ENCODE measurements around the gene CCDC178.
"Not testable (repeated sequence)": the region's sequence is repeated elsewhere in the genome, so short reads cannot be mapped to it uniquely, and the experiment has no call there.

CCDC178 gene

DNA sequence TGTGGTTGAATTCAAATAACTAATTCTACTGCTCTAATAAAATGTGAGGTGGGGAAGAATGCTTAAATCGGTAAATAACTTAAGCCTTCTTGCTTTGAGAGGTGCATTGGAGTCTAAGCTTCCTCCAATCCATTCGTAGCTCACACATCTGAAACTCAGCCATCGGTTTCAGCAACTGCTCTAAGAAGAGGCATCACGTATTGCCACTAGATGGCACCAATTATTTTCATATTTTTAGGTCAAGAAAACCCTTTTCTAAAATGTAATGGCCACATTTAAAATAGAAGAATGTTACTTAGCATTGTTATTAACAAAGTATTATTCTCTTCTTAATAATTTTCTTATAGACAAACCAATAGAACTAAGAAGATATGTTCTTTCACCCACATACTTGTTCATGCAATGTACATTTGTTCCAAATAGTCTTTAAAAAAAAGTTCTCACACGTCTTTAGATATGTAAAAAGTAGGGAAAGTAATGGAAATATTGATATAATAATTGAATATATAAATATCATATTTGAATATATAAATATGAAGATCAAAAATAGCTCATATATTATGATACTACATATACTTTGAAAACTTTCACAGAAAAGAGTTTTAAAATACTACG, 229.8 kb downstream of the CCDC178 start:
- no peak for DNase-seq (ENCODE audit: low spot score)

DNA sequence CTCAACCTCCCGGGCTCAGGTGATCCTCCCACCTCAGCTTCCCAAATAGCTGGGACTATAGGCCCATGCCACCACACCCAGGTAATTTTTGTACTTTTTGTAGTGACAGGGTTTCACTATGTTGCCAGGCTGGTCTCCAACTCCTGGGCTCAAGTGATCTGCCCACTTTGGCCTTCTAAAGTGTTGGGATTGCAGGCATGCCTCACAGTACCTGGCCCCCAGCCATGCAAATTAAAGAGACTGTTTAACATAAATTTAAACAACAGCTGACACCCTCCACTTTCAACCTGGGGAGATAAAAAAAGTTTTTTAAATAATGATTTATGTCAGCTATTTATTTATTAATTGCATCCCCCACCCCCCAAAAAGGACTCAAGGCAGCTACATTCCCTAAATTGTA, 234.7 kb downstream of the CCDC178 start:
- no peak for DNase-seq (ENCODE audit: low spot score)

DNA sequence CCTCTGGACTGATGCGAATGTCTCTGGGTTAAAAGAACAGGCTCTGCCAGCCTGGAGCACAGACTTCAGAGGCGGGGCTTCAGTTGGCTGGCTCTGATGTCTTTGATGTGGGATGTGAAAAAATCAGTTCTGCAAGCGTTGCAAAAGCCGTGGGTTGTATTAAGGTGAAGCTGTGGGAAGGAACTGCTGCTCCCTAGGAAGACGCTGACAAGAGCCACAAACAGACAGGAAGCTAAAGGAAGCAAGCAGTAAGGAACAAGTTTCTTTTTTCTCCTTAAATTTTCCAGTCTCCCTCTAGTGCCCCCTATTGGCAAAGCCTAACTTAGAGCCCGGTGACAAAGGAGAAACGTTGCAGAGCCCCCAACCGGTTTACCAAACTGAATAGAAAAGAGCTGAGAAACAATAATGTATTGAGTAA, 239.0 kb downstream of the CCDC178 start:
- no peak for DNase-seq (ENCODE audit: low spot score)

DNA sequence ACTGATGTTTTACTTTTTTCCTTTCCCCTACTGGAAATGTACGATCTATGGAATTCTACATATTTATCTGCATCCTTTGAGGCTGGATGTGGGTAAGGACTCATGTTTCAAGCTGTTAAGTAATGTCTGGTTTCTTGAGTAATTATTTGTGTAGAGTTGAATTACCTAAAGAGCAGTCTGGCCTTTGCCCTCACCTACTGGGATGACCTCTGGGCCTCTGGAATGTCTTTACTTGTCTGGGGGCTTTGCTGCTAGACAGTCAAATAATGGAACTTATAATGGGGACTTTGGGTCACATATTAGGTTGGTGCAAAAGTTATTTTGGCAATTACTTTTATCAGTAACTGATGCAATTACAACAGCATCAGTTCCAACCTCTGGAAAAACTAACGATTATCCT, 244.7 kb downstream of the CCDC178 start:
- no peak for DNase-seq (ENCODE audit: low spot score)

DNA sequence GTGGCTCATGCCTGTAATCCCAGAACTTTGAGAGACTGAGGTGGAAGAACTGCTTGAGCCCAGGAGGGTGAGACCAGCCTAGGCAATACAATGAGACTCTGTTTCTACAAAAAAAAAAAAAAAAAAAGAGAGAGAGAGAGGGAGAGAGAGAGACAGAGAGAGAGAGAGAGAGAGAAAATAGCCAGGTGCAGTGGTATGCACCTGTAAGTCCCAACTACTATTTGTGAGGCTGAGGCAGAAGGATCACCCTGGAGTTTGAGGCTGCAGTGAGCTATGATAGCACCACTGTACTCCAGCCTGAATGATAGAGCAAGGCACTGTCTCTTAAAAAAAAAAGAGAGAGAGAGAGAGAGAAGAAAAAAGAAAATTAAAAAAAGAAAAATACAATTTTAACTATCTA, 245.7 kb downstream of the CCDC178 start:
- DNase-seq (ENCODE audit: low spot score) = no peak

DNA sequence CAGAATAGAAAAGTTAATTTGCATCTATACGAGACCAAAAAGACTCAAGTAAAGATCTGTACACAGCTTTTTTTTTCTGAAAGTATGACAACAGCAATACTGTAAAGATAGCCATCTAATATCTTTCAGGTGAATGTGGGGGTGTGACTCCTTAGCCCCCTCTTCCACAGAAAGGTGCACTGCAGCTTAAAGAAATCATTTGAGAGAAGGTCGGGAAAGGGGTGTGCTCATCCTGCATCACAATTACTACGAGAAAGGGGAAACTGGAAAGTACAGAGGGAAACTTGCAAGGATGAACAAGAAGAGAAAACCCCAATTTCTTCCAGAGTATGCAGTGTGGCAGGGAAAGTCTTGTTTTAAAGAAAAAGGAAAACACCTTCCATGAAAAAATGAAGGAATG, 255.6 kb downstream of the CCDC178 start:
- DNase-seq (ENCODE audit: low spot score) = no peak

DNA sequence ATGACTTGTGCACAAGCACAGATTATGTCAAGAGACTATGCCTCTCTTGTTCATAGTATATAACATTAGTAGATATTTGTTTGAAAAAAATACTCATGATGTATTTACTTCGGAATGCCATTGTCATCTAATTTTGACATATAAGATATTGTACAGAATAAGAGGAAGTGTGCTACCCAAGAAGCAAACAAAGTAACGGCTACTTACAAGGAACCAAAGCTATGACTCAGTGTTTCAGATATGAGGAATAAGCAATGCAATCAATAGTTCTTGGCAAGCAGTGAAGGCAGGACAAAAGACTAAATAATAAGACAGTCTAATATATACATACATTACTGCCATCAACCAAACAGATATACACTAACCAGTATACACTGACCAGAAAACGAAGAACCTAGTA, 256.3 kb downstream of the CCDC178 start:
- no peak for DNase-seq (ENCODE audit: low spot score)

DNA sequence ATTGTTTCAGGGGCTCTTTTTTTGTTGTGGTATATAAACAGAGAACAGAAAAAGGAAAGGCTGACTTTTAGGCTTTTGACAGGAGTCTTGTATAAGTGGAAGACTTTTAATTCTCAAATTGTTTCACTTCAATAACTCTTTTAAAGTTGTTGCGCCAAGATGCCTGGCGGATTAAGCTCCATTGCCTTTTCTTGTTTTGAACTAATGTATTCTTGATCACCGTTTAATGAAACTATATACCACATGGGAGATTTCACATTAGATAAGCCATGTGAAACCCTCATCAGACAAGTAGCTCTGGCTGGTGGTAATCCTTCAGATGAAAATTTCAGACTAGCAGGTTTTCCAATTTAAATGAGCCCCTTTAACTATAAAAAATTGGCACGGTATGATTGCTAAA, 257.4 kb downstream of the CCDC178 start:
- DNase-seq (ENCODE audit: low spot score) = no peak

DNA sequence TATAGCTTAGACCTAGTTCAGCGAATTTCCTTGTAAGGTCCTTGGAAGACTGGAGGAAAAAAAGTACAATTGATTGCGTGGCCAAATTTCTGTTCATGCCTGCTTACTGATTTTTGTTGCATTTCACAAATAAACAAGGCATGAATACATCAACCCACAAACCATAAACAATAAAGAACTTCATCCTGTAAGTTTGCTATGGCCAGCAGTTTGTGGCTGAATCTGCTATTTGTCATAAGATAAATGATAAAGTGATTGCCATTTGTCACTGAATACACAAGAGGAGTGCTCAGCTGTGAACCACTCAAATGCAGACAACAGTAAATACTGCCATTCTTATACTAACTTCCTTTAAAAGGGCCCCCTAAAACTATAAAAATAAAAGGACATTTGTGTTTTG, 259.5 kb downstream of the CCDC178 start:
- no peak for DNase-seq (ENCODE audit: low spot score)

DNA sequence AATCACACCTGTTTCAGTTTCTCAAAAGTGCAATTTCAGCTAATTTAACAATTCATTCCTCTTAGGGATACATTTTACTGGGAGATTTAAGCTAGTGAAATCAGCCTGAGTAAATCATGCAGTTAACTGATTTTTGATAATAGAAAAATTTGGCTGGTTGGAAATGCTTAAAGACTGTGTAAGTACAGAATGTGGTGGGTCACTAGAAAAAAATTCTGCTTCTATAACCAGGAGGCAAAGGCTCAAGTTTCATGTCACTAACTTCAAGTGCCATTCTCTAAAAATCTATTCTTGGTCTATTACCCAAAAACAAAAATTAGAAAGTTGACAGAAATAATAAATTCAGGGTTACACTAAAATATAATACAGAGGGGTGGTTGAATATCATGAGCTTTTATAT, 271.3 kb downstream of the CCDC178 start:
- DNase-seq (ENCODE audit: low spot score) = no peak

DNA sequence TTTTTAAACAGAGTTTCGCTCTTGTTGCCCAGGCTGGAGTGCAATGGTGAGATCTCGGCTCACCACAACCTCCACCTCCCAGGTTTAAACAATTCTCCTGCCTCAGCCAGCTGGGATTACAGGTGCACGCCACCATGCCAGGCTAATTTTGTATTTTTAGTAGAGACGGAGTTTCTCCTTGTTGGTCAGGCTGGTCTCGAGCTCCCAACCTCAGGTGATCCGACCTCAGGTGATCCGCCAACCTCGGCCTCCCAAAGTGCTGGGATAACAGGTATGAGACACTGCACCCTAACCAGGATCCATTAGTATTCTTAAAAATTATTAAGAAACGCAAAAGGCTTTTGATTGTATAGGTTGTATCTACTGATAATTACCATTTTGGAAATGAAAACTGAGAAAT, 276.4 kb downstream of the CCDC178 start:
- DNase-seq (ENCODE audit: low spot score) = not testable (repeated sequence)

DNA sequence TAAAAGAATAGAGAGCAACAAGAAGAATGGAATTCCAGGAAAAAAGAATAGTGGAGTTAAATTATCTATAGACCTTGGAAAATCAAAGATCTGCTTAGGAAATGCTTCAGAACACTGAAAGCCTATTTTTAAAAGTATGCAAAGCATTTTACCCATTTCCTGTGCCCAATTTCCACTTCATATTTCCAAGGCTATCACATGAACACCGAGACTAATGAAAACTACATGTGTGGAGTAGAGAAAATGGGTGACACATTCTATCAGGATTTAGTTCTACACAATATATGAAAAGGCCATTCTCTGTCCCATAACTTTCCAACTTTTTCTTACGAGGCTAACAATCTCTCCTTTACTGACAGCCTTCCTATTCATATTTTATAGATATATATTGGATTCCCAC, 279.4 kb downstream of the CCDC178 start:
- DNase-seq (ENCODE audit: low spot score) = no peak

DNA sequence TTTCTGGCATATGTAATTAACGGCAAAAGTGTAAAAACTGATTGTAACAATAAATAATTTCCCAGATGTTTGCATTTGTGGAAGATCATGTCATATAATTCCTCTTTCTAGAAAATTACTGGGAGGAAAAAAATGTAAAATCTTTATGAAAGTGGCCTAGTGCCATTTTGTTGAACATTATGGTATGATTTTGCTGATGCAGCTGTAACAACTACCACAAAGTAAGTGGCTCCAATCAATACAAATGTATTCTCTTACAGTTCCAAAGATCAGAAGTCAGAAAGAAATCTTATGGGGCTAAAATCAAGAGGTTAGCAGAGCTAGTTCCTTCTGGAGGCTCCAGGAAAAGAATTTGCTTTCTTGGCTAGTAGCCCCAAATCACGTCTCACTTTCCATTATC, 281.4 kb downstream of the CCDC178 start:
- DNase-seq (ENCODE audit: low spot score) = no peak

DNA sequence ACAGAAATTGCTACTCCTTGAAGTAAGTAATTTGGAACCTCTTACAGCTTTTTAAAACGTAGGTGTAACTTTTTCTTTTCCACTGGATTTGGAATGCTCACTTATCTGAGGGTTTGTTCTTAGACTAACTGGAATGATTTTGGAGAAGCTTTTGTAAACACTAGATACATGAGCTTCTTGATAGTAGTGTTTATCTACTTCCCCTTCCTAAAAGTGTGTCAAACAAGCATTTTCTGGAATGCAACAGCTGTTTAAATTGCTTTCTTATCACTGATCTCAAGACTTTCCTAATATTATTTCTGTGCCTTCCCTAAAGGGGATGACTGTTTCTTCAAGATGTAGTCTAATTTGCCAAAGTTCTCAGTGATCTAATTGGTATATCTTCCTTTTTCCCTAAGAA, 282.6 kb downstream of the CCDC178 start:
- DNase-seq (ENCODE audit: low spot score) = no peak

DNA sequence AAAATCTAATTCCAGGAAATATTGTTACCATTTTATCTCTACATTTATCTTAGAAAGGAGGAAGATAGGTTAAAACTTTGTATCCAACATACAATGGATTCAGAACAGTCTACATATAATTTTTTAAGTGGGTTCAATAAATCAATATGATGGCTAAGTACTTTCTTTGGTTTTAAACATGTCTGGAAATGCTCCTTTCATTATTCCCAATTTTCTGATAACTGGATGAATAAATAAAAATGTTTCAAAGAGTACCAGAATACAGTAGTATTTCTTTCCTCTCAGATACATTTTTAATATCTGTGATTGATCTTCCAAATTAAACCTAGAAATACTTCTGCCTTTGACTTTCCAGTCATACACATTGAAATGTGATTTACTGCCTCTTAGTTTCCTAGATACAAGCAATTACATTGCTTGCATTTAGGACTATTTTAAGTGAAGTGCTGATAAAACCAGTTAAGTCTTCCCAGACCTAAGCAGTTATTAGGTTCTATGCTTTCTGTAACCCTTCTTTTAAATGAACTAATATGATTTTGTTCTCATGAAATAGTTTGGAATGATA, 283.5 kb downstream of the CCDC178 start:
- DNase-seq (ENCODE audit: low spot score) = no peak

DNA sequence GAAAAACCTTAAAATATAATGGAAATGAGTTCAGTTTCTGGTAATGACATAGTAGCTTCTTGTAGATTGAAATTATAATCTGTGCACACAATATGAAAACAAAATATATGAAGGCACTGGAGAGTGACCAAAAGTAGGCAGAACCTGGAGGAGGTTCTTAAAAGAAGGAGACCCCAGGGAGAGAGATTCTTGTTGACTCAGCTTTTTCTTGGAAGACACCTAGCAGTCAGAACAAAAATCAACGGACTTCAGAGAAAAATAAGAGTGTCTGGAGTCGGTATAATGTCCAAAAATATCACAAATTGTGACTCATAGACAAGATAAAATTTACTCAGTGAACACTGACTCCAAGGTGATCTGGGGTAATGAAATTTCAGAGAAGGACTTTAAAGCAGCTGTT, 286.5 kb downstream of the CCDC178 start:
- no peak for DNase-seq (ENCODE audit: low spot score)

DNA sequence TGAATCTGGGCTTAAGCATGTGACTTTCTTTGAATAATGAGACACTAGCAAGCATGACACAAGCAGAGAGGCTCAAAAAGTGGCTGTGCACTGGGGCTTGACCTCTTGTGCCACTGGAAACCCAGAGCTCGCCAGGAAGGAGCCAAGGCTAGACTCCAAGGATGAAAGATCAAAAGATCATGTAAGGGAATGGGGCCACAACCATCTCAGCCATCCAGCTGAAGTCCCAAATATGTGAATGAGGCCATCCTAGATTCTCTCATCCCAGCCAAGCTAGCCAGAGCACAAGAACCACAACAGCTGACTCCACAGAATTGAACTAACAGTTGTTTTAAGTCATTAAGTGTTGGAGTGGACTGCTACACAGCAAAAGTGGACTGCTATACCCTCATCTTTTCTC, 288.1 kb downstream of the CCDC178 start:
- DNase-seq (ENCODE audit: low spot score) = no peak

DNA sequence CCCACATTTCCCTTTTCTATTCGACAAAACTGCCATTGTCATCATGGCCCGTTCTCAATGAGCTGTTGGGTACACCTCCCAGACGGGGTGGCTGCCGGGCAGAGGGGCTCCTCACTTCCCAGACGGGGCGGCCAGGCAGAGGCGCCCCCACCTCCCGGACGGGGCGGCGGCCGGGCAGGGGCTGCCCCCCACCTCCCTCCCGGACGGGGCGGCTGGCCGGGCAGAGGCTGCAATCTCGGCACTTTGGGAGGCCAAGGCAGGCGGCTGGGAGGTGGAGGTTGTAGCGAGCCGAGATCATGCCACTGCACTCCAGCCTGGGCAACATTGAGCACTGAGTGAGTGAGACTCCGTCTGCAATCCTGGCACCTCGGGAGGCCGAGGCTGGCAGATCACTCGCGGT, 292.7 kb downstream of the CCDC178 start:
- not testable (repeated sequence) for DNase-seq (ENCODE audit: low spot score)

DNA sequence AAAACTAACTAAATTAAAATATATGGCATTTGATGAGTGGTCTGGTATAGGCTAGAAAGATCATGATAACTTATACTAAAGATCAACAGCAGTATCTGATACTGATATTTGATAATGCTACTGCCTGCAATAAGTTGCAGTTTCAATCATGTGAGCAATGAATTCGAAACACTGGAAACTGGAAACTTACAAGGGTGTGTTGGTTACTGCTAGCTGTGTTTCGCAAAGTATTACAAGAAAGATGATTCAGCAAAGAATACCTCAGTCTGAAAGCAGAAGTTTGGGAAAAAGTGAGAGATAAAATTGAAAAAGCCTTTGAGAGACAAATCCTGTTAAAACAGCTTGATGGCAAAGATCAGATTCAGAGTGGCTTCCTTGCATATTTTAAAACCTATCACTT, 294.5 kb downstream of the CCDC178 start:
- no peak for DNase-seq (ENCODE audit: low spot score)

DNA sequence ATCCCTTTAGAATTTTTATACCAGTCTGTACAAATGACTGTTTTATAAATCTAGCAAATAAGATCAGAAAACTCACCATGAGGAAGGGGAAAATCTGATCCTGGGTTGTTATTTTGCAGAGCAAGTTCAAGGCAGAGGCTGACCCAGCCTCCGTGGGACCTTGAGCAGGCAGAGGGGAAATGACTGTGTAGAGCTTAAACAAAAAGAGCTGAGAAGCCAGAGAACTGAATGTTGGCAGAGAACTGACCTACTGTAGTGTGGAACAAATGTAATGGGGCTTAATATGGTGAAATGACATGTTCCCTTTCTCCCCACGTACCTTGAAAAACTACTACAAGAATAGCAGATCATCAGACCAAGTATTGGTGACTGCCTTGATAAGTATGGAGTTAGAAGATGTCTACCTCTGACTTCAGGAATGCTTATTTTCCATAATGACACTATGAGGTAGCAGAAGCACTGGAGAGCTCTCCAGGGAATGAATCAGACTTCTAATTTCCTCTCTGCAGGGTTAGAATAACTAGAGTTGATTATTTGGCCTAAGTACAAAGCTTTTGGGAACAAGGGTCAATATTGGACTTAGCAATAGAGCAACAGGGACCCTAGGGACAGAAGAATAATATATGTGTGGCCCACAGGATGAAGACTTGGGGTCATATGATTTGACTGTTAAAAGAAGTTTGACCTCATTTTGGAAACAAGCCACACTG, 304.4 kb downstream of the CCDC178 start:
- no peak for DNase-seq (ENCODE audit: low spot score)

DNA sequence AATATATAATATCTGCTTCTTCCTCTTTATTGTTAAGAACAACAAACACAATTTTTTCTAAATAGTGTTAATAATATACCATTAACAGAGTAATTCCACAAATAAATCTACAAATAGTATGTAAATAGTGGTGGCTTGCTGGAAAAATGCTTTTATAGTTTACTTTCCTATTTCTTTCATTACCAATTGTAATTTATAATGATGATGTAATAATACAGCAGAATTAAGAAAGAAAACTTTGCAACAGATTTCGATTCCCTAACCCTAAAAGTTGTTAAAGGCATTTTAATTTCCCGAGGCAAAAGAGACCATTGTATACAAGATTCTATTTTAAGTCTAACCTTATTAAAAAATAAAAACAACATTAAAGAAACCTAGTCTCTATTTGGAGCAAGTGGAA, 307.9 kb downstream of the CCDC178 start:
- no peak for DNase-seq (ENCODE audit: low spot score)

DNA sequence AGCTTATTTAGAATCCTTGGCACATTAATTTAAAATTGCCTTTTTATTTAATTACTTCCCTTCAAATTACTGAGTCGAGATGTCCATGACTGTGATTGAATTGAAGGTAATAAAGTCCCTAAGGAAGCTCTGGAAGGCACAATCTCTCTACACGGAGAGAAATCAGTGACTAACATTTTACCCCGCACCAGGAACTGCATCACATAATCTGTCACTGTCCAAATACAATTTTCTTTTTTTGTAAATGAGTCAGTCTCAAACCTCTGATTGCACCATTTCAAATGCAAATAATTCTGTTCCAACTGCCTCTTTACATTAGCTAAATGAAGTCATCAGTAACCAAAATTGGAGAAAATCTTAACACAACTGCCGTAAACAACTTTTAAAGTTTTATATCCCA, 311.9 kb downstream of the CCDC178 start:
- DNase-seq (ENCODE audit: low spot score) = no peak

DNA sequence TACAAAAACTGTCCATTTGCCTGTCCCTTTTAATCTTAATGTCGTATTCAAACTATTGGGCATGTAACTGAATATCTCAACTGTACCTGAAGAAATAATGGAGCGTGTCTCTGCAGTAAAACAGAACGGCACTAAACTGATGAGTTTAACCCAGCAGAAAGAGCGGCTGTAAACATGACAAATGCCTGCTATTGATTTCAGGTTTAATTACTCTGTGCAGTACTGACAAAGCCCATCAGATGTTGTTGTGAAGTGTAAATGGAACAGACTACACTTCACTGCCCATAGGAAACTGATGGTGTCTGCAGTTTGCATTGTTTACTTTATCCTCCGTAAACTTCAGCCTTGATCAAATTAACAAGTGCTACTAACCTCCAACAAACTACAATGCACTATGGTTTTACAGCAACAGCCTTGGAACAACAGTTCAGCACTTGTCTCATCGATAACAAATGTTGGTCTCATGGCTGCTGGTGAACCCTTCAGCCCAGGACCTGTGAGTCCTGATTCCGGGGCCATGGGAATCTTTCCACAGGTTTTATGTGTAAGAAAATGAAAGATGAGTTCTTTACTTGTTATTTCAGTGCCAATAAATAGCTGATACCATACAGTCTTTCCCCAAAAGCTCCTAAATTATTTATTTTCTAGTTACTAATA, 316.5 kb downstream of the CCDC178 start:
- no peak for DNase-seq (ENCODE audit: low spot score)
